Endothelial cell of umbilical vein (primary cell): ENCODE data around the gene RADIL. TPM values are rescaled to one million over a fixed set of nuclear protein-coding genes. Genes with fewer than 3 reads are reported as not detected.

Source experiments
- BruUV-seq: library from RNA; stranded (reverse); fragments of 400-500 nt; replicated peaks from 2 replicates; lab custom pipeline; 2021; lab: Mats Ljungman, UMichigan
- CTCF ChIA-PET: fragments of 300-600, 350-600 bp; sonication (Branson Sonifier 250); formaldehyde crosslinking; loops from one replicate; lab custom pipeline; 2021; ENCODE audit warnings: antibody characterized with exemption, inconsistent platforms; lab: Charles Lee
- POLR2A ChIA-PET: fragments of 300-600, 350-600 bp; sonication (Branson Sonifier 250); formaldehyde crosslinking; loops from one replicate; lab custom pipeline; 2021; ENCODE audit warnings: antibody characterized with exemption, inconsistent platforms; lab: Charles Lee
- DNase-seq: peaks from one replicate; pipeline ENCODE4 v3.0.0-alpha.2; 2011; ENCODE audit warnings: low read depth, low spot score
- FAIRE-seq: peaks from 2 replicates; lab custom pipeline; 2011; peaks lifted over from hg19 to GRCh38; lab: Jason Lieb, UNC
- H2AFZ ChIP-seq: 2 replicates; pipeline ENCODE4 v1.6.0; 2012; ENCODE audit warnings: low read depth, low read length, control low read depth, inconsistent platforms
- H3K27ac ChIP-seq: 2 replicates; pipeline ENCODE4 v1.5.1; 2011; ENCODE audit warnings: low read depth, mild to moderate bottlenecking, control low read depth, low read length, moderate library complexity; ENCODE audit not compliant: insufficient read depth
- H3K27me3 ChIP-seq, 2 experiments: 2 replicates each; pipeline versions ENCODE4 v1.6.0 to v1.6.1; 2011; ENCODE audit warnings: low read length in 2 of 2, mixed read lengths in 1 of 2; ENCODE audit not compliant: control insufficient read depth in 2 of 2, insufficient read depth in 2 of 2
- H3K36me3 ChIP-seq, 2 experiments: 2 replicates in 1 of 2; 3 replicates in 1 of 2; pipeline ENCODE4 v1.5.1; 2011; ENCODE audit warnings: low read length in 2 of 2, mild to moderate bottlenecking in 1 of 2, moderate library complexity in 1 of 2; ENCODE audit not compliant: control insufficient read depth in 2 of 2, insufficient read depth in 2 of 2; ENCODE audit errors: extremely low read depth in 1 of 2
- H3K4me1 ChIP-seq: 3 replicates; pipeline ENCODE4 v1.5.1; 2011; ENCODE audit warnings: mild to moderate bottlenecking, low read length; ENCODE audit not compliant: control insufficient read depth, insufficient read depth; ENCODE audit errors: extremely low read depth
- H3K4me2 ChIP-seq: 2 replicates; pipeline ENCODE4 v1.6.1; 2011; ENCODE audit warnings: low read length, control low read depth, mixed read lengths; ENCODE audit not compliant: insufficient read depth
- H3K4me3 ChIP-seq, 3 experiments: fragments of 200-600 bp in 1 of 3; sonication (generic), shearing (Covaris generic) in 1 of 3; replicated peaks in 1 of 3; 2 replicates each; pipeline ENCODE4 v1.5.1; 2011 to 2016; ENCODE audit warnings: control low read depth in 3 of 3, low read length in 3 of 3, mild to moderate bottlenecking in 2 of 3, inconsistent platforms in 1 of 3, low read depth in 1 of 3, moderate library complexity in 1 of 3; ENCODE audit not compliant: insufficient read depth in 1 of 3
- H3K79me2 ChIP-seq: 2 replicates; pipeline ENCODE4 v1.6.0; 2012; ENCODE audit warnings: low read length, inconsistent platforms; ENCODE audit not compliant: control insufficient read depth, insufficient read depth
- H3K9ac ChIP-seq: replicated peaks from 2 replicates; pipeline ENCODE3; 2011; ENCODE audit warnings: low read length, control low read depth; ENCODE audit not compliant: insufficient read depth; ENCODE audit errors: extremely low read depth
- H3K9me1 ChIP-seq: replicated peaks from 3 replicates; pipeline ENCODE4 v1.6.0; 2011; ENCODE audit warnings: mild to moderate bottlenecking, low read length; ENCODE audit not compliant: control insufficient read depth, insufficient read depth; ENCODE audit errors: extremely low read depth
- H3K9me3 ChIP-seq: replicated peaks from 2 replicates; pipeline ENCODE4 v1.5.1; 2012; ENCODE audit warnings: low read length, inconsistent platforms; ENCODE audit not compliant: control insufficient read depth, insufficient read depth
- H4K20me1 ChIP-seq: replicated peaks from 2 replicates; pipeline ENCODE3; 2011; ENCODE audit warnings: mild to moderate bottlenecking, low read length; ENCODE audit not compliant: control insufficient read depth, insufficient read depth; ENCODE audit errors: extremely low read depth
- CTCF ChIP-seq, 2 donors: IDR thresholded peaks; 1 replicate in 1 of 2; 2 replicates in 1 of 2; pipeline ENCODE4 v1.5.1; 2011; ENCODE audit warnings: low read length in 2 of 2, mild to moderate bottlenecking in 2 of 2, moderate library complexity in 2 of 2, control low read depth in 1 of 2, inconsistent platforms in 1 of 2, low read depth in 1 of 2; ENCODE audit not compliant: insufficient read depth in 1 of 2; ENCODE audit errors: extremely low read depth in 1 of 2
- EZH2 ChIP-seq: IDR thresholded peaks from 2 replicates; pipeline ENCODE4 v1.6.1; 2012; ENCODE audit warnings: borderline replicate concordance, low read depth, mild to moderate bottlenecking, moderate library complexity, low read length, inconsistent platforms; ENCODE audit not compliant: severe bottlenecking
- FOS ChIP-seq: IDR thresholded peaks from 2 replicates; pipeline ENCODE4 v1.6.1; 2011; ENCODE audit warnings: mild to moderate bottlenecking, low read length, moderate library complexity, borderline replicate concordance; ENCODE audit not compliant: insufficient read depth
- GATA2 ChIP-seq: IDR thresholded peaks from 2 replicates; pipeline ENCODE4 v1.7.0; 2011; ENCODE audit warnings: low read depth, mild to moderate bottlenecking, moderate library complexity, mixed read lengths, low read length; ENCODE audit not compliant: insufficient read length, insufficient read depth
- JUN ChIP-seq: IDR thresholded peaks from 2 replicates; pipeline ENCODE4 v1.6.1; 2011; ENCODE audit warnings: borderline replicate concordance, low read depth; ENCODE audit not compliant: insufficient read length, insufficient read depth
- POLR2A ChIP-seq: IDR thresholded peaks from 2 replicates; pipeline ENCODE4 v1.6.1; 2012; ENCODE audit warnings: low read depth, mild to moderate bottlenecking, control low read depth, low read length
- POLR2AphosphoS5 ChIP-seq: IDR thresholded peaks from 2 replicates; pipeline ENCODE4 v1.6.1; 2012; ENCODE audit warnings: low read depth, mild to moderate bottlenecking, control low read depth, low read length, moderate library complexity; ENCODE audit not compliant: insufficient read depth
- dilution Hi-C: fragments of 300-500 bp; cut with MboI; formaldehyde crosslinking; loops from one replicate; pipeline ENCODE4 v1.15.0; 2019; ENCODE audit warnings: low sequenced_read_pairs; ENCODE audit not compliant: extremely low pct_ligation_motif_present
- intact Hi-C: fragments of 100-400 bp; cut with micrococcal nuclease; formaldehyde crosslinking; loops from one replicate; pipeline ENCODE4 v1.10.0; 2022
- polyA plus RNA-seq, 4 experiments: library from polyadenylated mRNA; depleted of rRNA in 3 of 4; stranded (reverse) in 3 of 4; unstranded in 1 of 4; fragments of >200 nt; gene quantifications; 2 replicates each; pipeline versions ENCODE4 v1.2.1 to v1.2.3, GENCODE V29; 2011 to 2012; ENCODE audit warnings: missing spikeins in 1 of 4
- total RNA-seq: library from RNA; stranded (reverse); gene quantifications from 2 replicates; pipeline ENCODE4 v1.2.3, GENCODE V29; 2021

RADIL gene
- total and polyA plus RNA-seq, 2 donors (not counting 3 experiments of a cell fraction or from before 2014, with no cell fraction given), result 1.2 to 2.5 TPM

- Histone ChIP-seq H3K9me1 (no peaks in the 10 kb centered on the region), H3K27ac (no peak overlapping the region), H3K9ac (no peak overlapping the region), H3K4me2 (no peak overlapping the region), H4K20me1 (no peaks in the 10 kb centered on the region), H3K79me2 (no peaks in the 10 kb centered on the region), H3K9me3 (no peaks in the 10 kb centered on the region), H3K27me3 (no peaks in the 10 kb centered on the region), H3K36me3 (peaks cover 10 to 33% of the 10 kb centered on the region in 2 experiments), H3K4me3 (no peak overlapping the region), H2AFZ (no peak overlapping the region), H3K4me1 (no peaks in the 10 kb centered on the region)
- intact Hi-C loops, result no loop called here
- FAIRE-seq (no peak), DNase-seq (no peak)
- ChIA-PET POLR2A (no interaction called here), CTCF (interaction anchor here (0.9 kb wide), 1 partner anchor 8 kb away, joined by 3 read pairs; no protein-coding TSS in a partner anchor)
- dilution Hi-C loops, result no loop called here
- no peak for TF ChIP-seq CTCF (IDR thresholded peaks at IDR 0.05; ENCODE audit: extremely low read depth in 1 of 2, insufficient read depth in 1 of 2, low read depth in 1 of 2, low read length in 2 of 2)
- no TSS peak for BruUV-seq
Measured at GRCh38 chr7:4790078-4790465, 93.4 kb downstream of the RADIL start.

- no peak overlapping the region for H3K4me2 ChIP-seq
- no peaks in the 10 kb centered on the region for H3K4me1 ChIP-seq
- H2AFZ ChIP-seq, result no peak overlapping the region
- intact Hi-C loops, result no loop called here
- no TSS peak for BruUV-seq
- H3K27ac ChIP-seq, result no peak overlapping the region
- POLR2A ChIA-PET, result no interaction called here
- H3K36me3 ChIP-seq, result peaks cover 12 to 38% of the 10 kb centered on the region in 2 experiments
- DNase-seq (no peak), FAIRE-seq (no peak)
- H3K9me3 ChIP-seq, result no peaks in the 10 kb centered on the region
- CTCF ChIA-PET, result interaction anchor here (0.9 kb wide), 1 partner anchor 9 kb away, joined by 3 read pairs; no protein-coding TSS in a partner anchor
- dilution Hi-C loops, result no loop called here
- H3K79me2 ChIP-seq, result no peaks in the 10 kb centered on the region
- H3K9me1 ChIP-seq, result no peaks in the 10 kb centered on the region
- H3K4me3 ChIP-seq, result no peak overlapping the region
- no peak overlapping the region for H3K9ac ChIP-seq
- H4K20me1 ChIP-seq, result no peaks in the 10 kb centered on the region
- no peak for TF ChIP-seq EZH2
- TF ChIP-seq GATA2, result no peak
- no peak for TF ChIP-seq CTCF (IDR thresholded peaks at IDR 0.05; ENCODE audit: extremely low read depth in 1 of 2, insufficient read depth in 1 of 2, low read depth in 1 of 2, low read length in 2 of 2)
- no peak for TF ChIP-seq FOS
- no peak for TF ChIP-seq JUN
- TF ChIP-seq POLR2AphosphoS5, result no peak
- TF ChIP-seq POLR2A, result no peak
- no peaks in the 10 kb centered on the region for H3K27me3 ChIP-seq
Measured at GRCh38 chr7:4789194-4790077, 94.1 kb downstream of the RADIL start.
